ENCODE data around the gene SOAT1.
"Not testable (repeated sequence)": the region's sequence is repeated elsewhere in the genome, so short reads cannot be mapped to it uniquely, and the experiment has no call there.

The SOAT1 gene

DNA sequence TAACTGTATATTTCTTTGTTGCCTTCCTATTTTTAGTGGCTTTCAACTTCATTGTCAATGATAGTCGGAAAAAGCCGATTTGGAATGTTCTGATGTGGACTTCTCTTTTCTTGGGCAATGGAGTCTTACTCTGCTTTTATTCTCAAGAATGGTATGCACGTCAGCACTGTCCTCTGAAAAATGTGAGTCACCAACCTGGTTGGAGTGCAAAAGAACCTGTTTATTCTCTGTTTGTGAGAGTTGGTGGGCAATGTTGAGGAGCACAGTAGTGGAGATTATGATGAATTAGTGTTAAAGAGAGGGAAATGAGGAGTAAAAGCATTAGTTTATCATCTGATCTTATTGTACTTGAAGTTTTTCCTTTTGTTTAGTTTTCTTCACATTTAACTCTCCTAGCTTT is 57.7 kb downstream of the SOAT1 start:
- no peak overlapping the region for H3K27ac ChIP-seq
- TF ChIP-seq, protein P1, sequence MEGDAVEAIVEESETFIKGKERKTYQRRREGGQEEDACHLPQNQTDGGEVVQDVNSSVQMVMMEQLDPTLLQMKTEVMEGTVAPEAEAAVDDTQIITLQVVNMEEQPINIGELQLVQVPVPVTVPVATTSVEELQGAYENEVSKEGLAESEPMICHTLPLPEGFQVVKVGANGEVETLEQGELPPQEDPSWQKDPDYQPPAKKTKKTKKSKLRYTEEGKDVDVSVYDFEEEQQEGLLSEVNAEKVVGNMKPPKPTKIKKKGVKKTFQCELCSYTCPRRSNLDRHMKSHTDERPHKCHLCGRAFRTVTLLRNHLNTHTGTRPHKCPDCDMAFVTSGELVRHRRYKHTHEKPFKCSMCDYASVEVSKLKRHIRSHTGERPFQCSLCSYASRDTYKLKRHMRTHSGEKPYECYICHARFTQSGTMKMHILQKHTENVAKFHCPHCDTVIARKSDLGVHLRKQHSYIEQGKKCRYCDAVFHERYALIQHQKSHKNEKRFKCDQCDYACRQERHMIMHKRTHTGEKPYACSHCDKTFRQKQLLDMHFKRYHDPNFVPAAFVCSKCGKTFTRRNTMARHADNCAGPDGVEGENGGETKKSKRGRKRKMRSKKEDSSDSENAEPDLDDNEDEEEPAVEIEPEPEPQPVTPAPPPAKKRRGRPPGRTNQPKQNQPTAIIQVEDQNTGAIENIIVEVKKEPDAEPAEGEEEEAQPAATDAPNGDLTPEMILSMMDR (conservative IDR thresholded peaks at IDR 0.05) = no peak

DNA sequence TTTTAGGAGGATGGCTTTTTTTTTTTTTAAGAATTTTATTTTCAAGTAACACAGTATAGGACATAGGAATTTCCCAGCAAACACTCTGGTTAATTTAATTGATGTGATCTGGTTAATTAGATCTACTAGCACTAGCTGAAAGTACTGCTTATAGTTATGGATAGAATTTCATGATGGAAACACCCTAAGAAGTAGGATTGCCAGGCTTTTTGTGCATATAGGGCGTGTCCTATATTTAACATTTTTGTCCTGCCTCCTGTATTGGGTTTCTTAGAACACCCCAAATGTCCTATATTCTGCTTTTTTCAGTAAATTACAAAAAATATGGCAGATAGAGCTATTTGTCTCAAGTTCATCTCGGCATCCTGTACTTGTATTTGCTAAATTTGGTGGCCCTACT is 58.6 kb downstream of the SOAT1 start:
- TF ChIP-seq, protein P1 (conservative IDR thresholded peaks at IDR 0.05) = no peak

DNA sequence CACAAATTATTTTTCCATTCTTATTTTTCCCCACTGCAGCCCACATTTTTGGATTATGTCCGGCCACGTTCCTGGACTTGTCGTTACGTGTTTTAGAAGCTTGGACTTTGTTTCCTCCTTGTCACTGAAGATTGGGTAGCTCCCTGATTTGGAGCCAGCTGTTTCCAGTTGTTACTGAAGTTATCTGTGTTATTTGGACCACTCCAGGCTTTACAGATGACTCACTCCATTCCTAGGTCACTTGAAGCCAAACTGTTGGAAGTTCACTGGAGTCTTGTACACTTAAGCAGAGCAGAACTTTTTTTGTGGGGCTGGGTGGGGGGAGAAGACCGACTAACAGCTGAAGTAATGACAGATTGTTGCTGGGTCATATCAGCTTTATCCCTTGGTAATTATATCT is 59.9 kb downstream of the SOAT1 start:
- TF ChIP-seq, protein P1 (conservative IDR thresholded peaks at IDR 0.05) = no peak
- no peak overlapping the region for H3K27ac ChIP-seq

More for the DNA sequence above, 58.6 kb downstream of the SOAT1 start:
- H3K27ac ChIP-seq = no peak overlapping the region

DNA sequence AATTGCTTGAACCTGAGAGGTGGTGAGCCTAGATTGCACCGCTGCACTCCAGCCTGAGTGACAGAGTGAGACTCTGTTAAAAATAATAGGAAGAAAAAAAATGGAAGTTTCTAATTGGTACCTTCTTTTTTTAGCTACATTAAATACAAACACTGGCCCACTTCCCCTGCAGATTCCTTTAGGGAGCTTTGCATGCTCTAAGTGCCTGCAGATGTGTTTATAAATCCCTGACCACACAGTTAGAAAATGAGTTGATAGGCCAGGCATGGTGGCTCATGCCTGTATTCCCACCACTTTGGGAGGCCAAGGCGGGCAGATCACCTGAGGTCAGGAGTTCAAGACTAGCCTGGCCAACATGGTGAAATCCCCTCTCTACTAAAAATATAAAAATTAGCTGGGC is 68.0 kb downstream of the SOAT1 start:
- H3K27ac ChIP-seq = not testable (repeated sequence)

DNA sequence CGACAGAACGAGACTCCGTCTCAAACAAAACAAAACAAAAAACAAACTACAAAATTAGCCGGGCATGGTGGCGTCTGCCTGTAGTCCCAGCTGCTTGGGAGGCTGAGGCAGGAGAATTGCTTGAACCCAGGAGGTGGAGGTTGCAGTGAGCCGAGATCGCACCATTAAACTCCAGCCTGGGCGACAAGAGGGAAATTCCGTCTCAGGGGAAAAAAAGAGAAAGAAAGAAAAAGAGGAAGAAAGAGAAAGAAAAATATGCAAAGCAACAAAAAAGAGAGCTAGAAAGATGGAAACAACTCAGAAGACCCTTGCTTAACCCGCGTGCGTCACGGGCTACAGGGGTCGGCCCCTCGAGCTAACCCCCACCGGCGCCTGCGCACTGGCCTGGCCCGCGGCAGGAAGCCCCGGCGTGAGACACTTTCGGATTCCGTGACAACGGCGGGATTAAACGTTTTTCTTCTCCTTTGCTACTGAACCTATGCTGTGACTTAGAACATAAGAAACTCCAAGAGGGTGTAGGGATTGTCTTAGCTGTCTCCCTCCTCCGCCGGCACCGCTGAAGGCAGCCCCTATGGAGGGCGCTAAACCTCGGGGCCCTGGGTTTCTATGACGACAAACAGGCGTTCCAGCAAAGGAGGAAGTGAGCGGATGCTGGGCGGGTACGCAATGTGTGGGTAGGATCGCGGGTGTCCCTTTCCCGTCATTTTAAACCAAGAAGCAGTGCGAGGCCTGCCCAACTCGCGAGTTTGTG is 71.9 kb downstream of the SOAT1 start, which contains the start of gene AXDND1:
Gene AXDND1, plus strand, starts transcription at position 630 of the 751 bp plus-strand sequence. CDS start 539 bp downstream, outside the sequence.
- TF ChIP-seq, protein P1 (conservative IDR thresholded peaks at IDR 0.05) = no peak; the same call in 1 of the 2 replicates
- H3K27ac ChIP-seq = peak within 1 kb of the TSS; percentile 87

DNA sequence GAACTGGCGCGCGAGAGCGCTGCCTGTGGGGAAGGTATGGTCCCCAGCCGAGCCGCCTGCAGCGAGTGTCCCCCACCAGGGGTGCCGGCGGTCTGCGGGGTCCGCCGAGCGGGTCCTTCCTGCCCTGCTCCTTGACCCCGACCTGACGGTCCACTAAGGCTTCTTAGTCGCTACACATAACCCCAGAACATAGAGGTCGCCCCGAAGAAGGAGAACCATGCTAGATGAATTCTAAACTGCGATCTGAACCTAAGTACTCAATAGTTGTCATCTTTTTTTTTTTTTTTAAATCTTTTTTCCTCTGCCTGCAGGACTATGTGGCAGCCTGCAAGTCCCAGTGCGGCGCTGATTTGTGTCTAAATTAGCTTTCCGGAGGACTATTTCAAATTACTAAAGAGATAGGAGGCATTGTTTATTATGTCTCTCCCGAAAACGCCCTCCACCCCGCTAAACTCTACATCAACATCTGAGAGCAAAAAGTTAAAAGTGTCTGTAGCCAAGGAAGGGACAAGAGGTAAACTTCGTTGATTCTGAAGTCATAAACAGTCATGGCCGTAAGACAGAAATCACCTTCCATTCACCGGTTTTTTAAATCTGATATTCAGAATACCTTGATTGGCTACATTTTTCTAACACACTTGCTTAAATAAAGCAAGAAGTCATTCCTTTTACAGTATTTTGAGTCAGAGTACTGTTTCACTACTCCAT is 72.7 kb downstream of the SOAT1 start:
- TF ChIP-seq, protein P1 (conservative IDR thresholded peaks at IDR 0.05) = no peak; the same call in 1 of the 2 replicates
- peak overlapping the region; percentile 87 for H3K27ac ChIP-seq

DNA sequence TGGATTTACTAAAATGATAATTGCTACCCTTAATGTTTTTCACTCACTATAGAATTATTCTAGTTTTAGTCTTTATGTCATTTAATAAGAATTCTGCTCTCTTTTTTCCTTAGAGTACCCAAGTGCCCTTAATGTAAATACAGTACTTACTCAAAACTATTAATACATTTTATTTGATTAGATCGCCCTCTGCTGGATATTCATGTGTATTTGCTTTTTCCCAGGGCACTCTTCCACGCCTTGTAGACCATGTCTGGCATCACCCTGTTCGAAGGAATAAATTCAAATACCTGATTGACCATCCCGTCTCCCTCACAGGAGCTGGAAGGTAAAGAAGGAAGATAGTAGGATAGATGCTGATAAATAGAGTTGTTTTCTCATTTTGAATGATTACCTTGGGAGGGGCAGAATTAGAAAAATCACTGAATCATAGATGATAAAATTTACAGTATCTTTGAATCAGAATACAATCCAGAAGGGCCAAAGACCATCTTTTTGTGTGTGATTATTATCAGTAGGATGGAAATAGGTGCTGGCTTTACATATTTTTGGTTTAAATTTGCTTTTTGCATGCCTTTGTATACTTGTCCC is 76.2 kb downstream of the SOAT1 start:
- TF ChIP-seq, protein P1 (conservative IDR thresholded peaks at IDR 0.05) = peak; percentile 76
- no peak overlapping the region for H3K27ac ChIP-seq
